Activated CD4-positive, alpha-beta memory T cell treated with anti-CD3 and anti-CD28 coated beads, Interleukin-2, amount 10 ng/mL, durations not matched to agents 7 days and 5 days (primary cell): ENCODE measurements around the gene C14orf93. TPM values are rescaled to one million over a fixed set of nuclear protein-coding genes. Genes with fewer than 3 reads are reported as not detected.

Source experiments
- CTCF ChIA-PET: fragments of 350-600 bp; sonication (Branson Sonifier 250); formaldehyde crosslinking; loops from one replicate; lab custom pipeline; 2021; ENCODE audit warnings: antibody characterized with exemption, inconsistent platforms; lab: Charles Lee
- POLR2A ChIA-PET: fragments of 350-600 bp; sonication (Branson Sonifier 250); formaldehyde crosslinking; loops from one replicate; lab custom pipeline; 2021; ENCODE audit warnings: antibody characterized with exemption; lab: Charles Lee
- DNase-seq: peaks from one replicate; pipeline ENCODE4 v3.0.0-alpha.2; 2020
- H3K27ac Mint-ChIP-seq: one replicate; pipeline ENCODE4 v1.8.0; 2021; ENCODE audit warnings: mild to moderate bottlenecking, mixed read lengths
- H3K27me3 Mint-ChIP-seq: one replicate; pipeline ENCODE4 v1.8.0; 2021; ENCODE audit warnings: mixed read lengths
- H3K36me3 Mint-ChIP-seq: one replicate; pipeline ENCODE4 v1.8.0; 2021; ENCODE audit warnings: low read depth, mixed read lengths
- H3K4me1 Mint-ChIP-seq: one replicate; pipeline ENCODE4 v1.8.0; 2021; ENCODE audit warnings: mixed read lengths
- H3K4me3 Mint-ChIP-seq: one replicate; pipeline ENCODE4 v1.8.0; 2021; ENCODE audit warnings: mild to moderate bottlenecking, mixed read lengths
- H3K9me3 Mint-ChIP-seq: one replicate; pipeline ENCODE4 v1.8.0; 2021; ENCODE audit warnings: mixed read lengths
- total RNA-seq, 2 experiments: library from RNA; stranded (reverse); gene quantifications; one replicate each; pipeline ENCODE4 v1.2.3, GENCODE V29; 2021

Gene C14orf93
- total RNA-seq, 2 experiments from 2014 or later = 9.4 to 10.4 TPM

- Mint-ChIP-seq H3K4me1 (no peaks in the 10 kb centered on the region), H3K27ac (no peak overlapping the region), H3K4me3 (no peak overlapping the region), H3K36me3 (peaks cover 12% of the 10 kb centered on the region), H3K9me3 (no peaks in the 10 kb centered on the region), H3K27me3 (no peaks in the 10 kb centered on the region)
- no peak for DNase-seq
- ChIA-PET POLR2A (interaction anchor here (1.5 kb wide), 1 partner anchor 10 kb away, joined by 6 read pairs; the partner anchor contains the start of gene PRMT5), CTCF (interaction anchor here (0.6 to 1.8 kb wide), 4 partner anchors 10 to 201 kb away, joined by 3 to 5 read pairs (median 3); partner anchors contain the start of gene PRMT5)
Measured at GRCh38 chr14:22939684-22940083, 70.3 kb downstream of the C14orf93 start.

Other genes with a start within 250 kb of the C14orf93 start
- 100 to 1,000 TPM; 118 to 122 TPM for gene OXA1L, start 243.5 kb downstream of the C14orf93 start, total RNA-seq
- under 1 TPM; 0.38 to 0.60 TPM for gene SLC7A7, start 194.7 kb downstream of the C14orf93 start, total RNA-seq
- 100 to 1,000 TPM; 108 to 119 TPM for gene MRPL52, start 180.3 kb downstream of the C14orf93 start, total RNA-seq
- gene MMP14, start 173.6 kb downstream of the C14orf93 start, total RNA-seq = 1 to 10 TPM; 1.9 to 2.9 TPM
- 10 to 100 TPM; 88.5 to 98.6 TPM for gene LRP10, start 138.4 kb downstream of the C14orf93 start, total RNA-seq
- 1 to 10 TPM in 1 of 2 experiments, under 1 TPM in 1; 0.98 to 1.2 TPM for gene REM2, start 126.9 kb downstream of the C14orf93 start, total RNA-seq
- 10 to 100 TPM; 71.8 to 73.5 TPM for gene RBM23, start 91.0 kb downstream of the C14orf93 start, total RNA-seq
- 10 to 100 TPM; 46.3 to 49.8 TPM for gene PRMT5, start 80.8 kb downstream of the C14orf93 start, total RNA-seq
- gene HAUS4, start 53.1 kb downstream of the C14orf93 start, total RNA-seq = 10 to 100 TPM; 60.2 to 66.5 TPM
- gene AJUBA, start 27.6 kb downstream of the C14orf93 start, total RNA-seq = 1 to 10 TPM; 1.2 to 1.3 TPM
- gene PSMB5, start 24.8 kb upstream of the C14orf93 start, total RNA-seq = 10 to 100 TPM; 55.0 to 57.5 TPM
- not detected for gene PSMB11, start 32.1 kb upstream of the C14orf93 start, total RNA-seq
- gene CDH24, start 47.4 kb upstream of the C14orf93 start, total RNA-seq = 1 to 10 TPM; 1.6 to 2.0 TPM
- gene ACIN1, start 85.0 kb upstream of the C14orf93 start, total RNA-seq = 100 to 1,000 TPM; 166 to 167 TPM
- gene C14orf119, start 85.4 kb upstream of the C14orf93 start, total RNA-seq = 10 to 100 TPM; 49.2 to 55.5 TPM
- gene CIROP, start 94.8 kb upstream of the C14orf93 start, total RNA-seq = not detected
- gene CEBPE, start 109.1 kb upstream of the C14orf93 start, total RNA-seq = under 1 TPM; 0.25 to 0.83 TPM
- under 1 TPM; 0.76 to 0.93 TPM for gene SLC7A8, start 173.5 kb upstream of the C14orf93 start, total RNA-seq
- gene RNF212B, start 227.8 kb upstream of the C14orf93 start, total RNA-seq = not detected